Stimulated activated CD4-positive, alpha-beta T cell treated with anti-CD3 and anti-CD28 coated beads, TNF-alpha, amount 100 ng/mL, for 1 hour (primary cell): ENCODE results near the gene GEMIN4.
"Not testable (repeated sequence)": the region's sequence is repeated elsewhere in the genome, so short reads cannot be mapped to it uniquely, and the experiment has no call there.

ENCODE experiments used
- DNase-seq, 3 donors: peaks; one replicate each; pipeline ENCODE4 v3.0.0-alpha.2; 2020; ENCODE audit warnings: low read depth in 3 of 3, low spot score in 1 of 3

GEMIN4 gene

GRCh38 chr17:752002-752619, at the start of gene GEMIN4:
GEMIN4 (minus strand) TSS chr17:752264; CDS start chr17:752142, 122 bp downstream.
- peak; percentile 92 to 100 (median 98) for DNase-seq

GRCh38 chr17:801660-802059, 49.6 kb upstream of the GEMIN4 start:
- no peak for DNase-seq

- no peak for DNase-seq
Measured at GRCh38 chr17:800446-801242, 48.6 kb upstream of the GEMIN4 start.

DNA sequence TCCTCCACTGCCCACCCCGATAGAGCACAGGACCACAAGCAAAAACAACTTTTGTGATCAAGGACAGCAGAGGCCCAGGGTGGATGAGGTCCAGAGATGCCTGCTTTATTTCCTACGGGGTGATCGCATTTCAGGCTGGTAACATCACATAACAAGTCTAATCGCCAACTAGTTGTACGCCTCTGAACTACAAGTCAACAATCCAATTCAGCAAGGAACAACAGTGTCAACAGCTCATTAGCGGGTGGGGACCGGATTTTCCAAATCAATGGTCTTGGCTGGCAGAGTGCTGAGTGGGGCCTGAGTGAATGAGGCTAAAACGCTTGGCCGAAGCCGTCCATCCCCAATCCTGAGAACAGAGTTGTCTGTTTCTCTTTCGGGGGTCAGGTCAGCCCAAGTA, 47.2 kb upstream of the GEMIN4 start:
- DNase-seq, result no peak

DNA sequence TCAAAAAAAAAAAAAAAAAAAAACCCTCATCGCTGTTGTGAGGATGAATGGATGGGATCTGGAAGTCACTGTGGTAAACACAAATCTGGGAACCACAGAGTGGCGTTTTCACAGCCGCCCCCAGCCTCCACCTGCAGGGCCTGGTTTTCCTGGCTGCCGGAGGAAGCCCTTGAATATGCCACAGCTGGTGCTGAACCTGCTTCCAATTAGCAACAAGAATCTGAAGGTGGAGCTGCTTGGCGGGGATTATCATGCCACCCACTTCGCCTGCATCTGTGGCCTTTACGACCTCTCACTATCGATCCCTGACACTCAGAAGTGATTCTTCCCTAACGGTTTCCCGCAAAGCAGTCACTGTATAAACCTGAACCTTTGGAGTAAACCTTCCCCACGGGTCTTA, 46.2 kb upstream of the GEMIN4 start:
- no peak for DNase-seq

GRCh38 chr17:797236-797840, 45.3 kb upstream of the GEMIN4 start:
- DNase-seq, result no peak

GRCh38 chr17:796609-797008, 44.5 kb upstream of the GEMIN4 start:
- DNase-seq, result no peak

DNA sequence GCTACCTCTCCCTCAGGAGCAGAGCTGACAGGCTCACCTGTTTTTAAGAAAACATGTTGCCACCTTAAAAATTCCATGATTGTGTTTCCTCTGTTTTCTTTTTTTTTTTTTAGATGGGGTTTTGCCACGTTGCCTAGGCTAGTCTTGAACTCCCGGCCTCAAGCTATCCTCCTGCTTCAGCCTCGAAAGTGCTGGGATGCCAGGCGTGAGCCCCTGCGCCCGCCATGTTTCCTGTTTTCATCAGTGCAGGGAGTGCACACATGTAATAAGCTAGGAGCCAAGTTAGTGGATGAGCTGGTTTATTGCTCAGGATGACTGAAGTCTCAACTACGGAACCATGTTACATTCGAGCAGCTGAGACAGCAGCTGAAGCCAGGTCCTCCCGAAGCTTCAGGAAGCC, 43.7 kb upstream of the GEMIN4 start:
- no peak for DNase-seq

- DNase-seq, result no peak
Measured at GRCh38 chr17:795276-795675, 43.2 kb upstream of the GEMIN4 start.

DNA sequence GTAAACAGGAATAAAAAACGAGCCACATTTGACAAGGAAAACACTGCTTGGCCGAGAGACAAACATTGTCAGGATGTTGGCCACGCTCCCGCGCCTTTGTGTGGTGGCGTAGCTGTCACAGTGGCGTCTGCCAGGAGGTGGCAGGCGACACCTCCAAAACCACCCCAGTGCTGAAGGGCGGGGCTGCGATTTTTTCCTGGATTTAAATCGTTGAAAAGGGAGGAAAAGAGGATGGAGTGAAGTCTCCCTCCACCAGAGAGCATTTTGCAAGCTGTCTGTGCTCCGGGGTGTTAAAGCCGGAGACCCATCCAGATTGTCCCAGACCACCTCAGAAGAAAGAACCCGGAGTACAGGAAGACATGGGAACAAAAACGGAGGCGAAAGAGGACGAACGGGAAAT, 42.8 kb upstream of the GEMIN4 start:
- peak in 2 of 3 donors; percentile 8 to 14 for DNase-seq

DNA sequence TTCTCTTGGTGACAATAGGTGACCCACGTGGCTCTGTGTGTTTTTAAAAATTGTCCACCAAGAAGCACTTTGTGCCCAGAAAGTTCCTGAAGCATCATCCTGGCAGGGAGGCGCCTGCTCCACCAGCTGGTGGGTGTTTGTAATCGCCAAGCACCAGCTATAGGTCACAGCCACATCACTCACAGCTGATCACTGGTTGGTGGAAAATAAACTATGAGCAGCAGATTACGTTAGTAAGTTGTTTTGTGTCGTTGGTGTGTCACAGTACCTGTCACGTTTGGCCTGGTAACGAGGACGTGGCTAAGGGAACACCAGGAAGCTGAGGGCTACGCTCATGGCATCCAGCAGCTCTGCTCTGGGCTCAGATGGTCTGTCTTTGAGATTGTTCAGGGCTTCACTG, 40.2 kb upstream of the GEMIN4 start:
- no peak for DNase-seq

- DNase-seq, result no peak
Measured at GRCh38 chr17:791829-792228, 39.8 kb upstream of the GEMIN4 start.

DNA sequence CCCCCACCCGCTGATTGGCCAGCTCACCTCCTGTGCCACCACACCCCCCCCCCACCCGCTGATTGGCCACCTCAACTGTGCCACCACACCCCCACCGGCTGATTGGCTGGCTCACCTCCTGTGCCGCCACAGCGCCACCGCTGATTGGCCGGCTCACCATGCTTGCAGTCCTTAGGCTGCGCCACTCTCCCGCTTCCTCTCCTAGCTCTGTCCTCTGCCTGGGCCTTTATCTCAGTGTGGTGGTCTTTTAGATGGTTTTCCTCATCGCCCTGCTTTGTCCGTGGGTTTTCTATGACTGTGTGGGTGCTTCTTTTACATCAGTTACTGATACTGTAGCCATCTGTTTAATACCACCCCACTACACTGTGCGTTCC, 38.8 kb upstream of the GEMIN4 start:
- not testable (repeated sequence) for DNase-seq

DNA sequence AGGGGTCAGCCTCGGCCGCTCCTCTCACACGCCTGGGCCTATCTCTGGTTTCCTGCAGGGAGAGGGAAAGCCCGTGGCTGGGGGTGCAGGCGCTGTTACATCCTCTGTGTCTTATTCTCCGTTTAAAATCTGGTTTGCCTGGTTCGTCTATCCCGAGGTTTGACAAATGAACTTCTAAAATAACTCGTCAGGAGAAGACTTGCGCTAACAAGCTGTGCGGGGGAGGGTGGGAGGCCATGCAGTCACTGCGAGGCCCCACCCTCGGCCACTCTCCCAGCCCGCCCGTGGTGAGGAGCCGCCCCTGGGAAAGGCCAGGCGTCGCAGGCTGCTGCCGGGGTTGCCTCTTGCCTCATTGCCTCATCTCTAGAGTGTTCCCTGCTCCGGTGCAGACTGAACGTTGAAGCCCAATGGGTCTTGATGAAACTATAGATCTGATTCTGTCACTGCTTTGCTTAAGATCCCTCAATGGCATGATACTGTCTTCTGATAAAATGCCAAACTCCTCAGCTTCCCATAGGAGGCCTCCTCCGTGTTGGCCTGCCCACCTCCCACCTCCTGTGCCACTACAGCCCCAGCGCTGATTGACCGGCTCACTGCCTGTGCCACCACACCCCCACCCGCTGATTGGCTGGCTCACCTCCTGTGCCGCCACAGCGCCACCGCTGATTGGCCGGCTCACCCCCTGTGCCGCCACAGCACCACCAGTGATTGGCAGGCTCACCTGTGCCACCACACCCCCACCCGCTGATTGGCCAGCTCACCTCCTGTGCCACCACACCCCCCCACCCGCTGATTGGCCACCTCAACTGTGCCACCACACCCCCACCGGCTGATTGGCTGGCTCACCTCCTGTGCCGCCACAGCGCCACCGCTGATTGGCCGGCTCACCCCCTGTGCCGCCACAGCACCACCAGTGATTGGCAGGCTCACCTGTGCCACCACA, 38.1 kb upstream of the GEMIN4 start:
- not testable (repeated sequence) for DNase-seq

DNA sequence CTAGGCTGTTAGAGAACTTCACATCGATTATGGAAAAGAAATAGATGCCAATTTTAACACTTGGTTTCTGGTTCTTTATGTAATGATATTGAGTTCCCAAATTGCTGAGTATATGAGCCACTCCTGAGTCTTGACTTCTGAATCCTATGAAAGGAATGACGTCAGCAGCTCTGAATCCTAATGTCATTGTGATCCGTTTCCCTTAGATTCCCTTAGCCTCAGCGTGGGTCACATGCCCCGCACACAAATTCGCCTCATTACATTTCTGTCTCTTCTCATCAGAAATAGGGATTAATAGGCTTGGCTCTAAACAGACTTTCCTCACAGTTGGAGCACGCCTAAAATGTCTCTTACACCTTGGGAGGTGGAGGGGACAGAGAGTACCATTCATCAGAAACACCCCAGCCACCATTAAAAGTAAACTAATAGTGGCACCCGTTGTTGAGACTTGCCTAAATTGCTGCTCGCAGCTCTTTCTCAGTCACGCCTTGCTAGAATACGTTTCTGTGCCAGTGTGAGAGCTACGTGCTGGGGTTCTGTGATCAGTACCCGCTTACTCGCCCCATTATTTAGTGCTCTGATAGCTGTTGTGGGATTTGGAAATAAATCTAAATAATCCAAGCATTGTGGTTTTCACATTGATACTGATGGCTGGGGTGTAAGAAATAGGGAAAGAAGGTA, 37.2 kb upstream of the GEMIN4 start:
- no peak for DNase-seq

DNA sequence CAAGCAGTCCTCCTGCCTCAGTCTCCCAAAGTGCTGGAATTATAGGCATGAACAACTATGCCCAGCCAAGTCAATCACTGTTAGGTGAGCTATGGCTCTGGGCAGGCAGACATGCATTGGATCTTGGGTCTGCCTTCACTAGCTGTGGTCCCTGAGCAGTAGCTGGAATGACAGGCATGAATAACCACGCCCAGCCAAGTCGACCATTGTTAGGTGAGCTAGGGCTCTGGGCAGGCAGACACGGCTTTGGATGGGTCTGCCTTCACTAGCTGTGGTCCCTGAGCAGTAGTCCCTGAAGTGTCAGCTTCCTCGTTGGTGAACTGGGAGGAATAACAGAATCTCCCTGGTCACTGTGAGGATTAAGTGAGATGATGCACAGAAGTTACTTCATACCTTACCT, 36.5 kb upstream of the GEMIN4 start:
- no peak for DNase-seq

DNA sequence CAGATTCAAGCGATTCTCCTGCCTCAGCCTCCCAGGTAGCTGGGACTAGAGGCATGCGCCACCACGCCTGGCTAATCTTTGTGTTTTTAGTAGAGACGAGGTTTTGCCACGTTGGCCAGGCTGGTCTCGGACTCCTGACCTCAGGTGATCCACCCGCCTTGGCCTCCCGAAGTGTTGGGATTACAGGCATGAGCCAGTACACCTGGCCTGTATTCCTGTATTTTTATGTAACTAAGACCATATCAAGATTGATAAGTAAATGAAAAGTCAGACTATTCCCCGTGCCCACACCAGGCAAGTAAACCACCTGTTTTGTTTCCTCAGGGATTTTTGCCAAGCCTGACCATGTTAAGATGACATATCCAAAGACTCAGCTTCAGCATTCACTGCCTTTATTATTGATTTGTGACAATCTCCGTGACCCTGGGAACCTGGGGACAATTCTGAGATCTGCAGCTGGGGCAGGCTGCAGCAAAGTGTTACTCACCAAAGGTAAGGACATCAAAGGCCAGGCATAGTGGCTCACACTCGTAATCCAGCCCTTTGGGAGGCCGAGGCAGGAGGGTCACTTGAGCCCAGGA, 35.7 kb upstream of the GEMIN4 start:
- no peak for DNase-seq

DNA sequence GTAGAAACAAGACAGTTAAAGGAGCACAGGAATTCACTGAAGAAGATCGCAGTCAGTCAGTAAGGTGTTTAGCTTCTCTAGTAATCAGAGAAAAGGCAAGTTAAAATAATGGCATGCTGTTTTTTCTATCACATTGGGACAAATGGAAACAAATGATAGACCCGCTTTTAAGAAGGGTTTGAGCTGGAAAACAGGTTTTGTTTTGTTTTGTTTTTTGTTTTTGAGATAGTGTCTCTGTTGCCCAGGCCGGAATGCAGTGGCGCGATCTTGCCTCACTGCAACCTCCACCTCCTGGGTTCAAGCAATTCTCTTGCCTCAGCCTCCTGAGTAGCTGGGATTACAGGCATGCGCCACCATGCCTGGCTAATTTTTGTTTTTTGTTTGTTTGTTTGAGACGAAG, 33.8 kb upstream of the GEMIN4 start:
- DNase-seq, result not testable (repeated sequence)

DNA sequence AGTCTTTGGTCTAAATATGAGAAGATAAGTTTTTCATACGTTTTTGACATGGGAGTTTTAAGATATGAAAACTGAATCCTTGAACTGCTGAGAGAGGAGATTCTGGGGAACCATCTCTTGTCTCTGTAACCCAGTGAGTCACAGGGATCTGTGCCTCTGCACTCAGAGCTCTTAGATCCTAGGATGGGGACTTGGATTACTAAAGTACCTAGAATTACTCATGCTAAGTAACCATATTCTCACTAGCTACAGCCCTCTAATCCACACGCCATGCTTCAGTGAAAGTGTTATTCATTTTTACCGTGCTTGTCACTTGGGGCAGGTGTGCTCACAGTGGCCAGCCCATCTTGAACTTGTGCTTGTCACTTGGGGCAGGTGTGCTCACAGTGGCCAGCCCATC, 32.1 kb upstream of the GEMIN4 start:
- DNase-seq, result no peak
